Stimulated activated CD4-positive, alpha-beta T cell treated with anti-CD3 and anti-CD28 coated beads, TNF-alpha, amount 100 ng/mL, for 4 hours (primary cell): ENCODE measurements around the gene TMEM272.
A peak's percentile ranks its signal among the peaks of the same experiment; 100 is the strongest.

Experiments used
- DNase-seq, 3 experiments: peaks; one replicate each; pipeline ENCODE4 v3.0.0-alpha.2; 2020; ENCODE audit warnings: low read depth in 3 of 3

Gene TMEM272

GRCh38 chr13:51781246-51782022, 63.5 kb downstream of the TMEM272 start:
- DNase-seq: no peak

GRCh38 chr13:51780099-51780498, 64.9 kb downstream of the TMEM272 start:
- no peak for DNase-seq

GRCh38 chr13:51778392-51778791, 66.6 kb downstream of the TMEM272 start:
- DNase-seq: no peak

- no peak for DNase-seq
These were observed 67.1 kb downstream of the TMEM272 start for GRCh38 chr13:51777921-51778320.

GRCh38 chr13:51776179-51776578, 68.8 kb downstream of the TMEM272 start:
- DNase-seq: no peak

- DNase-seq: no peak
These were observed 71.5 kb downstream of the TMEM272 start for GRCh38 chr13:51773515-51773914.

GRCh38 chr13:51772781-51773180, 72.2 kb downstream of the TMEM272 start:
- no peak for DNase-seq

GRCh38 chr13:51772105-51772455, 72.9 kb downstream of the TMEM272 start:
- no peak for DNase-seq

GRCh38 chr13:51771418-51772104, 73.4 kb downstream of the TMEM272 start:
- no peak for DNase-seq

- no peak for DNase-seq
These were observed 74.1 kb downstream of the TMEM272 start for GRCh38 chr13:51770681-51771417.

- no peak for DNase-seq
These were observed 74.8 kb downstream of the TMEM272 start for GRCh38 chr13:51770160-51770559.

GRCh38 chr13:51769455-51770127, 75.4 kb downstream of the TMEM272 start:
- no peak for DNase-seq

- no peak for DNase-seq
These were observed 76.0 kb downstream of the TMEM272 start for GRCh38 chr13:51768976-51769375.

GRCh38 chr13:51768378-51768921, 76.5 kb downstream of the TMEM272 start:
- no peak for DNase-seq

- no peak for DNase-seq
These were observed 77.9 kb downstream of the TMEM272 start for GRCh38 chr13:51767100-51767499.

- no peak for DNase-seq
These were observed 79.8 kb downstream of the TMEM272 start for GRCh38 chr13:51765142-51765515.

- peak; percentile 27 to 52 (median 48) for DNase-seq
These were observed 80.5 kb downstream of the TMEM272 start for GRCh38 chr13:51764184-51765141.

GRCh38 chr13:51763486-51763885, 81.5 kb downstream of the TMEM272 start:
- no peak for DNase-seq
